ENCODE measurements around the gene GPR83. TPM values are rescaled to one million over a fixed set of nuclear protein-coding genes. Genes with fewer than 3 reads are reported as not detected.

Gene GPR83
- total RNA-seq, 1 donor from 2014 or later: not detected

- H3K4me1 ChIP-seq: no peaks in the 10 kb centered on the region
- no peak overlapping the region for H3K9ac ChIP-seq
- H4K20me1 ChIP-seq (ENCODE audit: low read depth): no peaks in the 10 kb centered on the region
- no peak overlapping the region for H3K4me3 ChIP-seq
- H3K4me1 Mint-ChIP-seq: no peaks in the 10 kb centered on the region
- peaks cover 3% of the 10 kb centered on the region for H3K9me3 Mint-ChIP-seq
- H2AFZ ChIP-seq (replicated peaks): no peak overlapping the region
- no peaks in the 10 kb centered on the region for H3K9me3 ChIP-seq (ENCODE audit: low read depth)
- H3K4me2 ChIP-seq: no peak overlapping the region
- no peak overlapping the region for H3K27ac ChIP-seq
- H3K27me3 Mint-ChIP-seq (ENCODE audit: insufficient read depth, low read depth): no peaks in the 10 kb centered on the region
- H3K27ac Mint-ChIP-seq: no peak overlapping the region
- no peak for TF ChIP-seq EZH2 (IDR thresholded peaks at IDR 0.05)
- no peak for TF ChIP-seq EZH2phosphoT487 (IDR thresholded peaks at IDR 0.05)
- TF ChIP-seq CTCF (IDR thresholded peaks at IDR 0.05): no peak
- no peaks in the 10 kb centered on the region for H3K79me2 ChIP-seq (ENCODE audit: low read depth)
- H3K36me3 ChIP-seq: no peaks in the 10 kb centered on the region
- no peaks in the 10 kb centered on the region for H3K36me3 Mint-ChIP-seq
- H3K4me3 Mint-ChIP-seq: no peak overlapping the region
- no peaks in the 10 kb centered on the region for H3F3A ChIP-seq (ENCODE audit: low read depth)
- DNase-seq (ENCODE audit: low spot score): no peak
- H3K27me3 ChIP-seq: no peaks in the 10 kb centered on the region
Observed at GRCh38 chr11:94336033-94336432, 65.2 kb downstream of the GPR83 start.

GRCh38 chr11:94332814-94333213 is 68.4 kb downstream of the GPR83 start:
- Histone ChIP-seq H3K4me2 (no peak overlapping the region), H3K9me3 (ENCODE audit: low read depth) (no peaks in the 10 kb centered on the region), H3K27me3 (no peaks in the 10 kb centered on the region), H3K27ac (no peak overlapping the region), H3K79me2 (ENCODE audit: low read depth) (no peaks in the 10 kb centered on the region), H3F3A (ENCODE audit: low read depth) (no peaks in the 10 kb centered on the region), H4K20me1 (ENCODE audit: low read depth) (no peaks in the 10 kb centered on the region), H3K4me1 (no peaks in the 10 kb centered on the region), H3K4me3 (no peak overlapping the region), H3K9ac (no peak overlapping the region), H2AFZ (replicated peaks) (no peak overlapping the region), H3K36me3 (no peaks in the 10 kb centered on the region)
- no peak for DNase-seq (ENCODE audit: low spot score)
- Mint-ChIP-seq H3K36me3 (no peaks in the 10 kb centered on the region), H3K9me3 (no peaks in the 10 kb centered on the region), H3K4me1 (no peaks in the 10 kb centered on the region), H3K27me3 (ENCODE audit: insufficient read depth, low read depth) (no peaks in the 10 kb centered on the region), H3K27ac (no peak overlapping the region), H3K4me3 (no peak overlapping the region)
- TF ChIP-seq CTCF (IDR thresholded peaks at IDR 0.05) (no peak), EZH2 (IDR thresholded peaks at IDR 0.05) (no peak), EZH2phosphoT487 (IDR thresholded peaks at IDR 0.05) (no peak)

GRCh38 chr11:94330789-94331188 is 70.4 kb downstream of the GPR83 start:
- H3K36me3 Mint-ChIP-seq: no peaks in the 10 kb centered on the region
- no peak overlapping the region for H3K27ac ChIP-seq
- no peaks in the 10 kb centered on the region for H3K27me3 Mint-ChIP-seq (ENCODE audit: insufficient read depth, low read depth)
- H3K36me3 ChIP-seq: no peaks in the 10 kb centered on the region
- DNase-seq (ENCODE audit: low spot score): no peak
- no peaks in the 10 kb centered on the region for H3F3A ChIP-seq (ENCODE audit: low read depth)
- no peaks in the 10 kb centered on the region for H3K27me3 ChIP-seq
- no peaks in the 10 kb centered on the region for H3K4me1 ChIP-seq
- TF ChIP-seq EZH2 (IDR thresholded peaks at IDR 0.05): no peak
- no peak for TF ChIP-seq CTCF (IDR thresholded peaks at IDR 0.05)
- TF ChIP-seq EZH2phosphoT487 (IDR thresholded peaks at IDR 0.05): no peak
- no peaks in the 10 kb centered on the region for H3K79me2 ChIP-seq (ENCODE audit: low read depth)
- no peak overlapping the region for H2AFZ ChIP-seq (replicated peaks)
- no peak overlapping the region for H3K4me2 ChIP-seq
- no peak overlapping the region for H3K4me3 Mint-ChIP-seq
- H3K9ac ChIP-seq: no peak overlapping the region
- no peaks in the 10 kb centered on the region for H3K9me3 Mint-ChIP-seq
- no peak overlapping the region for H3K4me3 ChIP-seq
- H4K20me1 ChIP-seq (ENCODE audit: low read depth): no peaks in the 10 kb centered on the region
- no peaks in the 10 kb centered on the region for H3K9me3 ChIP-seq (ENCODE audit: low read depth)
- no peak overlapping the region for H3K27ac Mint-ChIP-seq
- H3K4me1 Mint-ChIP-seq: no peaks in the 10 kb centered on the region

Data from neural progenitor cell (in vitro differentiated cells).